ENCODE results near the gene TRIM63. TPM values are rescaled to one million over a fixed set of nuclear protein-coding genes. Genes with fewer than 3 reads are reported as not detected.

The TRIM63 gene
- total and polyA plus RNA-seq, 2 donors (not counting 1 experiment from before 2014, with no cell fraction given), result not detected

GRCh38 chr1:26075421-26076144 is 8.2 kb upstream of the TRIM63 start:
- H3K27me3 ChIP-seq (ENCODE audit: control insufficient read depth, insufficient read depth, low read length), result peaks cover 21% of the 10 kb centered on the region
- no peak overlapping the region for H3K9ac ChIP-seq (ENCODE audit: insufficient read depth, low read length)
- no peak overlapping the region for H3K27ac ChIP-seq (ENCODE audit: insufficient read depth, low read length)
- H3K9me3 ChIP-seq (ENCODE audit: control insufficient read depth, insufficient read depth, low read depth, low read length), result no peaks in the 10 kb centered on the region
- DNase-seq (ENCODE audit: low read depth in 2 of 2), result no peak
- H3K4me3 ChIP-seq (replicated peaks in 1 of 4; ENCODE audit: control extremely low read depth in 1 of 4, insufficient read depth in 1 of 4, low read depth in 3 of 4, low read length in 4 of 4), result no peak overlapping the region
- H3K36me3 ChIP-seq (ENCODE audit: control insufficient read depth, insufficient read depth, low read length), result no peaks in the 10 kb centered on the region
- no peaks in the 10 kb centered on the region for H3K79me2 ChIP-seq (ENCODE audit: control insufficient read depth, insufficient read depth, low read length)
- no peak overlapping the region for H2AFZ ChIP-seq (ENCODE audit: low read length)
- no peaks in the 10 kb centered on the region for H4K20me1 ChIP-seq (ENCODE audit: control insufficient read depth, extremely low read depth, insufficient read depth, low read length)
- H3K4me1 ChIP-seq (ENCODE audit: control insufficient read depth, extremely low read depth, insufficient read depth, low read length), result no peaks in the 10 kb centered on the region
- TF ChIP-seq CTCF (conservative IDR thresholded peaks at IDR 0.05 in 1 of 2, IDR thresholded peaks at IDR 0.05 in 1 of 2; ENCODE audit: low read depth in 1 of 2, low read length in 2 of 2) (no peak), EZH2 (IDR thresholded peaks at IDR 0.05; ENCODE audit: low read length, missing control alignments) (no peak)
- no peak overlapping the region for H3K4me2 ChIP-seq (ENCODE audit: extremely low read depth, insufficient read depth, low read length)

- H3K4me2 ChIP-seq (ENCODE audit: extremely low read depth, insufficient read depth, low read length), result no peak overlapping the region
- no peaks in the 10 kb centered on the region for H3K79me2 ChIP-seq (ENCODE audit: control insufficient read depth, insufficient read depth, low read length)
- no peak overlapping the region for H3K9ac ChIP-seq (ENCODE audit: insufficient read depth, low read length)
- no peak overlapping the region for H3K27ac ChIP-seq (ENCODE audit: insufficient read depth, low read length)
- no peaks in the 10 kb centered on the region for H3K9me3 ChIP-seq (ENCODE audit: control insufficient read depth, insufficient read depth, low read depth, low read length)
- TF ChIP-seq EZH2 (IDR thresholded peaks at IDR 0.05; ENCODE audit: low read length, missing control alignments) (no peak), CTCF (conservative IDR thresholded peaks at IDR 0.05 in 1 of 2, IDR thresholded peaks at IDR 0.05 in 1 of 2; ENCODE audit: low read depth in 1 of 2, low read length in 2 of 2) (no peak)
- H2AFZ ChIP-seq (ENCODE audit: low read length), result no peak overlapping the region
- no peak for DNase-seq (ENCODE audit: low read depth in 2 of 2)
- H3K4me3 ChIP-seq (replicated peaks in 1 of 4; ENCODE audit: control extremely low read depth in 1 of 4, insufficient read depth in 1 of 4, low read depth in 3 of 4, low read length in 4 of 4), result no peak overlapping the region
- H3K27me3 ChIP-seq (ENCODE audit: control insufficient read depth, insufficient read depth, low read length), result peaks cover 25% of the 10 kb centered on the region
- H4K20me1 ChIP-seq (ENCODE audit: control insufficient read depth, extremely low read depth, insufficient read depth, low read length), result no peaks in the 10 kb centered on the region
- H3K4me1 ChIP-seq (ENCODE audit: control insufficient read depth, extremely low read depth, insufficient read depth, low read length), result no peaks in the 10 kb centered on the region
- H3K36me3 ChIP-seq (ENCODE audit: control insufficient read depth, insufficient read depth, low read length), result no peaks in the 10 kb centered on the region
Observed at GRCh38 chr1:26072305-26072704, 4.9 kb upstream of the TRIM63 start.

- no peak for TF ChIP-seq CTCF (conservative IDR thresholded peaks at IDR 0.05 in 1 of 2, IDR thresholded peaks at IDR 0.05 in 1 of 2; ENCODE audit: low read depth in 1 of 2, low read length in 2 of 2)
- no peak for TF ChIP-seq EZH2 (IDR thresholded peaks at IDR 0.05; ENCODE audit: low read length, missing control alignments)
Observed at GRCh38 chr1:26070963-26071342, 3.5 kb upstream of the TRIM63 start.

More at GRCh38 chr1:26070963-26071342, 3.5 kb upstream of the TRIM63 start:
- Histone ChIP-seq H3K27ac (ENCODE audit: insufficient read depth, low read length) (no peak overlapping the region), H2AFZ (ENCODE audit: low read length) (no peak overlapping the region), H3K4me3 (replicated peaks in 1 of 4; ENCODE audit: control extremely low read depth in 1 of 4, insufficient read depth in 1 of 4, low read depth in 3 of 4, low read length in 4 of 4) (no peak overlapping the region), H3K9me3 (ENCODE audit: control insufficient read depth, insufficient read depth, low read depth, low read length) (no peaks in the 10 kb centered on the region), H3K36me3 (ENCODE audit: control insufficient read depth, insufficient read depth, low read length) (no peaks in the 10 kb centered on the region), H3K4me2 (ENCODE audit: extremely low read depth, insufficient read depth, low read length) (no peak overlapping the region), H3K9ac (ENCODE audit: insufficient read depth, low read length) (no peak overlapping the region), H4K20me1 (ENCODE audit: control insufficient read depth, extremely low read depth, insufficient read depth, low read length) (no peaks in the 10 kb centered on the region), H3K79me2 (ENCODE audit: control insufficient read depth, insufficient read depth, low read length) (no peaks in the 10 kb centered on the region), H3K4me1 (ENCODE audit: control insufficient read depth, extremely low read depth, insufficient read depth, low read length) (no peaks in the 10 kb centered on the region), H3K27me3 (ENCODE audit: control insufficient read depth, insufficient read depth, low read length) (peaks cover 22% of the 10 kb centered on the region)
- DNase-seq (ENCODE audit: low read depth in 2 of 2), result no peak
